ENCODE measurements around the gene C19orf73.

Gene C19orf73

GRCh38 chr19:49097453-49098288 is 21.3 kb downstream of the C19orf73 start:
- peak; percentile 69 for DNase-seq

- peak; percentile 58 for DNase-seq
Measured at GRCh38 chr19:49094505-49095482, 24.1 kb downstream of the C19orf73 start.

- DNase-seq, result no peak
Measured at GRCh38 chr19:49092686-49093085, 26.3 kb downstream of the C19orf73 start.

- DNase-seq, result no peak
Measured at GRCh38 chr19:49091391-49092038, 27.4 kb downstream of the C19orf73 start.

GRCh38 chr19:49086296-49086695 is 32.6 kb downstream of the C19orf73 start:
- no peak for DNase-seq

GRCh38 chr19:49085868-49086232 is 33.1 kb downstream of the C19orf73 start:
- no peak for DNase-seq

- DNase-seq, result peak; percentile 99
Measured at GRCh38 chr19:49085020-49085867, 33.7 kb downstream of the C19orf73 start, which contains the start of gene SNRNP70. Gene SNRNP70, plus strand, starts transcription at chr19:49085451. Its CDS starts 964 bp downstream, at chr19:49086415.

GRCh38 chr19:49084206-49085019 is 34.5 kb downstream of the C19orf73 start:
- DNase-seq, result no peak

GRCh38 chr19:49081273-49081672 is 37.7 kb downstream of the C19orf73 start:
- no peak for DNase-seq

- no peak for DNase-seq
Measured at GRCh38 chr19:49080392-49080791, 38.6 kb downstream of the C19orf73 start.

GRCh38 chr19:49074869-49075268 is 44.1 kb downstream of the C19orf73 start:
- peak; percentile 29 for DNase-seq

- DNase-seq, result no peak
Measured at GRCh38 chr19:49073514-49074378, 45.2 kb downstream of the C19orf73 start.

GRCh38 chr19:49071860-49072547 is 46.9 kb downstream of the C19orf73 start:
- DNase-seq, result no peak

GRCh38 chr19:49070416-49070815 is 48.5 kb downstream of the C19orf73 start:
- DNase-seq, result no peak

GRCh38 chr19:49069026-49069425 is 49.9 kb downstream of the C19orf73 start:
- DNase-seq, result no peak
